CD8-positive, alpha-beta memory T cell (primary cell): Measurements from ENCODE around the gene C1orf105. TPM values are rescaled to one million over a fixed set of nuclear protein-coding genes. Genes with fewer than 3 reads are reported as not detected.

Experiments used
- CTCF ChIA-PET: fragments of 350-600 bp; sonication (Branson Sonifier 250); formaldehyde crosslinking; loops from one replicate; lab custom pipeline; 2021; ENCODE audit warnings: antibody characterized with exemption; lab: Charles Lee
- POLR2A ChIA-PET: fragments of 350-600 bp; sonication (Branson Sonifier 250); formaldehyde crosslinking; loops from one replicate; lab custom pipeline; 2021; ENCODE audit warnings: antibody characterized with exemption; lab: Charles Lee
- DNase-seq, 5 donors: peaks; one replicate each; pipeline versions ENCODE4 v3.0.0 to v3.0.0-alpha.2; 2020 to 2022; ENCODE audit warnings: mixed read lengths in 1 of 5
- H3K27ac ChIP-seq: one replicate; pipeline ENCODE4 v1.7.0; 2013; ENCODE audit warnings: low read depth, mild to moderate bottlenecking, low read length, moderate library complexity
- H3K27me3 ChIP-seq: 2 replicates; pipeline ENCODE4 v1.7.0; 2013; ENCODE audit warnings: low read length, mild to moderate bottlenecking; ENCODE audit not compliant: insufficient read depth, poor library complexity, severe bottlenecking
- H3K36me3 ChIP-seq: 2 replicates; pipeline ENCODE4 v1.7.0; 2013; ENCODE audit warnings: mild to moderate bottlenecking, low read length, moderate library complexity; ENCODE audit not compliant: insufficient read depth
- H3K4me1 ChIP-seq: 2 replicates; pipeline ENCODE4 v1.7.0; 2013; ENCODE audit warnings: mild to moderate bottlenecking, low read length, moderate library complexity; ENCODE audit not compliant: insufficient read depth
- H3K4me3 ChIP-seq: 2 replicates; pipeline ENCODE4 v1.7.0; 2013; ENCODE audit warnings: mild to moderate bottlenecking, low read length
- H3K9me3 ChIP-seq: 2 replicates; pipeline ENCODE4 v1.7.0; 2013; ENCODE audit warnings: mild to moderate bottlenecking, low read length
- H3K27ac Mint-ChIP-seq, 8 donors: one replicate each; pipeline ENCODE4 v1.8.0; 2020 to 2021; ENCODE audit warnings: mixed read lengths in 8 of 8, mild to moderate bottlenecking in 6 of 8, inconsistent platforms in 3 of 8, moderate library complexity in 3 of 8
- H3K27me3 Mint-ChIP-seq, 2 donors: one replicate each; pipeline ENCODE4 v1.8.0; 2020 to 2021; ENCODE audit warnings: mixed read lengths in 2 of 2, mild to moderate bottlenecking in 1 of 2, moderate library complexity in 1 of 2
- H3K36me3 Mint-ChIP-seq, 3 donors: one replicate each; pipeline ENCODE4 v1.8.0; 2020 to 2021; ENCODE audit warnings: mixed read lengths in 3 of 3, inconsistent platforms in 1 of 3, mild to moderate bottlenecking in 1 of 3
- H3K4me1 Mint-ChIP-seq, 3 donors: one replicate each; pipeline ENCODE4 v1.8.0; 2020 to 2021; ENCODE audit warnings: mixed read lengths in 3 of 3, inconsistent platforms in 1 of 3, mild to moderate bottlenecking in 1 of 3
- H3K4me3 Mint-ChIP-seq, 7 donors: one replicate each; pipeline ENCODE4 v1.8.0; 2020 to 2021; ENCODE audit warnings: mixed read lengths in 7 of 7, mild to moderate bottlenecking in 6 of 7, moderate library complexity in 4 of 7, inconsistent platforms in 2 of 7
- H3K9me3 Mint-ChIP-seq, 5 donors: one replicate each; pipeline ENCODE4 v1.8.0; 2020 to 2022; ENCODE audit warnings: mixed read lengths in 5 of 5, mild to moderate bottlenecking in 3 of 5, moderate library complexity in 2 of 5, inconsistent platforms in 1 of 5
- polyA plus RNA-seq: library from polyadenylated mRNA; unstranded; fragments of 300-500 nt; fragmentation: Illumina TruSeq; gene quantifications from one replicate; pipeline ENCODE4 v1.2.3, GENCODE V29; 2021
- total RNA-seq, 2 experiments: library from RNA; stranded (reverse); gene quantifications; one replicate each; pipeline ENCODE4 v1.2.3, GENCODE V29; 2021

Gene C1orf105
- total and polyA plus RNA-seq, 3 experiments from 2014 or later: not detected

DNA sequence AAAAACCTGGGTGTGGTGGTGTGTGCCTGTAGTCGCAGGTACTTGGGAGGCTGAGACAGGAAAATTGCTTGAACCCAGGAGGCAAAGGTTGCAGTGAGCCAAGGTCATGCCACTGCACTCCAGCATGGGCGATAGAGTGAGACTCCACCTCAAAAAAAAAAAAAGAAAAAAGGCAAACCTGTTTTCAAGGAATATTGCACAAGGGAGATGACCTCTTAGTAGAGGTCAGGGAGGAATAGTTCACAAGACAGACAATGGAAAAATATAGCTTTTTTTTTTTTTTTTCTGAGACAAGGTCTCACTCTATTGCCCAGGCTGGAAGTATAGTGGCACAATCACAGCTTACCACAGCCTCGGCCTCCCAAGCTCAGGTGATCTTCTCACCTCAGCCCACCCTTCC lies 90.0 kb downstream of the C1orf105 start:
- H3K27ac Mint-ChIP-seq: no peak overlapping the region
- no peak overlapping the region for H3K4me3 Mint-ChIP-seq
- Histone ChIP-seq H3K36me3 (no peaks in the 10 kb centered on the region), H3K9me3 (no peaks in the 10 kb centered on the region), H3K4me1 (no peaks in the 10 kb centered on the region), H3K27ac (no peak overlapping the region), H3K27me3 (no peaks in the 10 kb centered on the region), H3K4me3 (no peak overlapping the region)
- DNase-seq: no peak
- H3K4me1 Mint-ChIP-seq: no peaks in the 10 kb centered on the region
- CTCF ChIA-PET: interaction anchor here (1.4 kb wide), 1 partner anchor 17 kb away, joined by 3 read pairs; no protein-coding TSS in a partner anchor
- peaks cover 0 to 3% (median 2%) of the 10 kb centered on the region in 3 donors for H3K36me3 Mint-ChIP-seq
- no peaks in the 10 kb centered on the region for H3K9me3 Mint-ChIP-seq
- POLR2A ChIA-PET: interaction anchor here (0.6 kb wide), 1 partner anchor 476 kb away, joined by 3 read pairs; no protein-coding TSS in a partner anchor
- H3K27me3 Mint-ChIP-seq: peaks cover 2 to 6% of the 10 kb centered on the region in 2 donors

DNA sequence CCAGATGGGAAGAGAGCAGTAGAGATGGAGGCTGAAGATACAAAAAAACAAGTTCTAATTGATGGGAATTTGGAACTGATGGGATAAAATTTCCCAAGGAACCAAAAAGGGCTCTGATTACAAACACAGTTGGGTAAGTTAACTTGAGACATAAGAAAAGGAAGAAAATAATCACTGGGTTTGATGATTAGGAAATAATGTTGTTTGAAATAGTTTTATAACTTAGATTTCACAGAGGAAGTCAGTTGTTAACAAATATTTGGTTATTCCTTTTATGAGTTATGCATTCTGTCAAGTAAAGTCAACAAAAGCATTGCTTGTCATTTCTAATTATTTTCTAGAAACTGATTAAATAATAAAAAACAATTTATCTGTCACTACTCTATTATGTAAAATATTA lies 92.1 kb downstream of the C1orf105 start:
- ChIA-PET CTCF (no interaction called here), POLR2A (no interaction called here)
- no peak for DNase-seq
- H3K4me1 ChIP-seq: no peaks in the 10 kb centered on the region
- no peaks in the 10 kb centered on the region for H3K9me3 ChIP-seq
- peaks cover 0 to 6% of the 10 kb centered on the region in 2 donors for H3K27me3 Mint-ChIP-seq
- H3K4me3 ChIP-seq: no peak overlapping the region
- no peak overlapping the region for H3K27ac ChIP-seq
- no peak overlapping the region for H3K27ac Mint-ChIP-seq
- H3K9me3 Mint-ChIP-seq: no peaks in the 10 kb centered on the region
- H3K36me3 ChIP-seq: no peaks in the 10 kb centered on the region
- no peaks in the 10 kb centered on the region for H3K4me1 Mint-ChIP-seq
- H3K36me3 Mint-ChIP-seq: peaks cover 0 to 3% (median 2%) of the 10 kb centered on the region in 3 donors
- H3K4me3 Mint-ChIP-seq: no peak overlapping the region
- H3K27me3 ChIP-seq: no peaks in the 10 kb centered on the region

DNA sequence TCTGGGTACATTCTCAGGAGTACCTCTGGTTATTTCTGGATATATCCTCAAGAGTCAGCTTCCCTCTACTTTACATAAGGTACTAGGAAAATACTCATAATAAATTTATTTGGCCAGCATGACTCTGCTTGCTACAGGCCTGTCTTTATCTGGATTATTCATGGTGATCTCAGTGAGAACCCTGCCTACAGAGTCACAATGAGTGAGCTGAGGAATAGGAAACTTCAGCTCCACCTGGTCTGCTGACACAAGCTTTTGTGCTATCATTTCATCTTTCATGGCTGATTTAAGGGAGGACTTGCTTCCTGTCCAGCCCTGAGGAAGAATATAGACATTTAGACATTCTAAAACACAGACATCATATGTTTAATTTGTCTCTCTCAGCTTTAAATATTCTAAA lies 93.0 kb downstream of the C1orf105 start:
- DNase-seq: no peak
- H3K36me3 Mint-ChIP-seq: peaks cover 0 to 3% (median 2%) of the 10 kb centered on the region in 3 donors
- Histone ChIP-seq H3K36me3 (no peaks in the 10 kb centered on the region), H3K27me3 (no peaks in the 10 kb centered on the region), H3K4me1 (no peaks in the 10 kb centered on the region), H3K4me3 (no peak overlapping the region), H3K9me3 (no peaks in the 10 kb centered on the region), H3K27ac (no peak overlapping the region)
- no peak overlapping the region for H3K27ac Mint-ChIP-seq
- no peaks in the 10 kb centered on the region for H3K4me1 Mint-ChIP-seq
- H3K9me3 Mint-ChIP-seq: no peaks in the 10 kb centered on the region
- ChIA-PET POLR2A (interaction anchor here (0.8 kb wide), 1 partner anchor 17 kb away, joined by 3 read pairs; no protein-coding TSS in a partner anchor), CTCF (no interaction called here)
- no peak overlapping the region for H3K4me3 Mint-ChIP-seq
- H3K27me3 Mint-ChIP-seq: peaks cover 0 to 2% of the 10 kb centered on the region in 2 donors

DNA sequence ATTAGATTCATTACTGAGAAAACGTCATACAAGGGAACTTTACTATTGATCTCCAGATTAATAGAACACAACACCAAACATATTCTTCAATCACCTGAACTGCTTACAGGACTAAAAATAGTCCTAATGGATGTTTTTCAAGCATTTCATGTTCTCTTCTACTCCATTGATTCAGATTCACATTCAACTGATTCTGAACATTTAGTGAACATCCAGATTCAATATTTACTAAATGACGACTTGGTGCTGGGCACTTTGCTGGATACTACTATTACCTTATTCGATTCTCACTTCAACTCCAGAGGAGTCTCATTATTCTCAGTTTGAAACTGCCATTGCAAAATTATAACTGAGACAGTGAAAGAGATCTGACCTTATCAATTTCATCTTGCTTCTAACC lies 93.6 kb downstream of the C1orf105 start:
- ChIA-PET CTCF (no interaction called here), POLR2A (interaction anchor here (0.8 kb wide), 1 partner anchor 17 kb away, joined by 3 read pairs; no protein-coding TSS in a partner anchor)
- no peak for DNase-seq
- Histone ChIP-seq H3K27me3 (no peaks in the 10 kb centered on the region), H3K36me3 (no peaks in the 10 kb centered on the region), H3K9me3 (no peaks in the 10 kb centered on the region), H3K4me3 (no peak overlapping the region), H3K27ac (no peak overlapping the region), H3K4me1 (no peaks in the 10 kb centered on the region)
- no peaks in the 10 kb centered on the region for H3K4me1 Mint-ChIP-seq
- H3K9me3 Mint-ChIP-seq: no peaks in the 10 kb centered on the region
- H3K4me3 Mint-ChIP-seq: no peak overlapping the region
- H3K27me3 Mint-ChIP-seq: no peaks in the 10 kb centered on the region
- peaks cover 0 to 3% (median 2%) of the 10 kb centered on the region in 3 donors for H3K36me3 Mint-ChIP-seq
- no peak overlapping the region for H3K27ac Mint-ChIP-seq

DNA sequence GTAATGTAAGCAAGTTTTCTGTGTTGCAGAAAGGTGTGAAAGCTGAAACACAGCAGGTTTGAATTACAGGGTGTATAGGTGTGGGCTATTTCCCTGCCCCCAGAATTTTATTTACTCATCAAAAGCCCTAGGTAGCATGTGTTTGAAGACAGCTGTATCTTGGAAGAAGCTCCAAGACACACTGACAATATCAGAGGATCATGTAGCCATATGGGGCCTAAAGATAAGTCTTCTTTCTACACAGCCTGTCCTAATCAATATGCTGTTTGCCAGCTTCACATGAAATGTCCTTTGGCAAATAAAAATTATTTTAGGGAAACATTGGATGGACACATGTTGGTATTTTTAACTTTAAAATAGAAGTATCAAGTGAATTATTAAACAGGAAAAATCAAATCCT lies 95.0 kb downstream of the C1orf105 start:
- H3K27me3 Mint-ChIP-seq: no peaks in the 10 kb centered on the region
- H3K27ac ChIP-seq: no peak overlapping the region
- no peak overlapping the region for H3K4me3 ChIP-seq
- no peaks in the 10 kb centered on the region for H3K27me3 ChIP-seq
- H3K36me3 Mint-ChIP-seq: no peaks in the 10 kb centered on the region
- H3K9me3 ChIP-seq: no peaks in the 10 kb centered on the region
- H3K27ac Mint-ChIP-seq: no peak overlapping the region
- no peak for DNase-seq
- H3K36me3 ChIP-seq: no peaks in the 10 kb centered on the region
- ChIA-PET POLR2A (no interaction called here), CTCF (no interaction called here)
- no peaks in the 10 kb centered on the region for H3K4me1 ChIP-seq
- no peaks in the 10 kb centered on the region for H3K9me3 Mint-ChIP-seq
- no peak overlapping the region for H3K4me3 Mint-ChIP-seq
- H3K4me1 Mint-ChIP-seq: no peaks in the 10 kb centered on the region

DNA sequence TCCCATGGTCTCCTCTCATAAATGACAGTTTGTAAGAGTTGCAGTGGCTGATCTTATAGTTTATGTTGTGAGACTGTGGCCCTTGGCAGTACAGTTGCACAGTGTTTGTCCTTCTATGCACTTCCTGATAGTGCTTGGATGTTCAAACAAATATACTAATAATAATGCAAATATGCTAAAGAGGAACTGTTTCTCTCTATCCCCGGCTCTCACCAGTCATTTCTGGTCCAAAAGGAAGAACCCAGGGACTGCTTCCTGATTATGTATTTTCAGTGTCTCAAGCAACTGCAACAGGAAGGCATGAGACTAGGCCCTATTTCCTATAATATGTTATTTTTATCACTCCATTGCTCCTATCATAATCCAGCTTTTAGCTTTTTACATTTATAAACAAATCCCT lies 95.4 kb downstream of the C1orf105 start:
- Histone ChIP-seq H3K4me3 (no peak overlapping the region), H3K27me3 (no peaks in the 10 kb centered on the region), H3K9me3 (no peaks in the 10 kb centered on the region), H3K27ac (no peak overlapping the region), H3K36me3 (no peaks in the 10 kb centered on the region), H3K4me1 (no peaks in the 10 kb centered on the region)
- no peaks in the 10 kb centered on the region for H3K9me3 Mint-ChIP-seq
- H3K27ac Mint-ChIP-seq: no peak overlapping the region
- H3K4me1 Mint-ChIP-seq: no peaks in the 10 kb centered on the region
- ChIA-PET CTCF (no interaction called here), POLR2A (no interaction called here)
- no peak overlapping the region for H3K4me3 Mint-ChIP-seq
- no peak for DNase-seq
- H3K36me3 Mint-ChIP-seq: no peaks in the 10 kb centered on the region
- H3K27me3 Mint-ChIP-seq: no peaks in the 10 kb centered on the region

DNA sequence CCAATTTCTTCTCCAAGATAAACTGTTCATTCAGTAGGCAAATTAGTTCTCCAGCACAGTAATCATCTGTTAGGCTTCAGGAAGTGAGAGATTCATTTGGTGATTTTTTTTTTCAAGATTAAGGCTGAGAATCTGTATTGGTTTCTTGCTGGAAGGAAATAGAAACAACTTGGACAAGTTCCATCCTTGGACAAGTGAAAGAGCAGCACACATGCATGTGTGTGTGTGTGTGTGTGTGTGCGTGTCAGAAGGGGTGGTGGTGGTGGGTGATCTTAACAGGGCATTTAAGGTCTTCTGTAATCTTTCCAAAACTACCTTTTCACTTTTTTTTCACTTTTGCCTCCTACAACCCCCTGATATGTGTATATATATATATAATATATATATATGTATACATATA lies 96.6 kb downstream of the C1orf105 start:
- H3K9me3 Mint-ChIP-seq: no peaks in the 10 kb centered on the region
- no peak overlapping the region for H3K27ac ChIP-seq
- no peaks in the 10 kb centered on the region for H3K9me3 ChIP-seq
- no peak overlapping the region for H3K4me3 ChIP-seq
- no peak for DNase-seq
- H3K27ac Mint-ChIP-seq: no peak overlapping the region
- no peaks in the 10 kb centered on the region for H3K4me1 ChIP-seq
- H3K27me3 Mint-ChIP-seq: no peaks in the 10 kb centered on the region
- H3K27me3 ChIP-seq: no peaks in the 10 kb centered on the region
- POLR2A ChIA-PET: no interaction called here
- H3K36me3 ChIP-seq: no peaks in the 10 kb centered on the region
- no peaks in the 10 kb centered on the region for H3K4me1 Mint-ChIP-seq
- H3K4me3 Mint-ChIP-seq: no peak overlapping the region
- no peaks in the 10 kb centered on the region for H3K36me3 Mint-ChIP-seq
- CTCF ChIA-PET: no interaction called here

DNA sequence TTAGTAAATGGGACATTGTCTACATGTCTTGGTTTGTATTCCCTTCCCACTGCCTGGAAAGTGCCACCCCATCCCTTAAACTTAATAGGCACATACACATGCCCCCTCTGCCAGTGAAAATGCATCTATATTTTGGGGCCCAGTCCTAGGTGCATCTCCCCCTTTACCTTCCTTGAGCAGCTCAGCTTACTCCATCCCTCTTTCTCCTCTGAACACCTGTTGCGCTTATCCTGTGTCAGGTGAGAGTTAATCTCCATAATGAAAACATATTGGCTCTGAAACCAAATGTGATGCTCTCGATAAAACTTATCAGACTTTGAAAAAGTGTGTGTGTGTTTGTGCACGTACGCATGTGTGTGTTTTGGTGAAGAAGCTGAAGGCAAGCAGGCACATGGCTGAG lies 97.1 kb downstream of the C1orf105 start:
- DNase-seq: no peak
- Mint-ChIP-seq H3K27me3 (no peaks in the 10 kb centered on the region), H3K27ac (no peak overlapping the region), H3K9me3 (no peaks in the 10 kb centered on the region), H3K4me1 (no peaks in the 10 kb centered on the region), H3K4me3 (no peak overlapping the region), H3K36me3 (no peaks in the 10 kb centered on the region)
- no peak overlapping the region for H3K4me3 ChIP-seq
- CTCF ChIA-PET: interaction anchor here (1.7 kb wide), 1 partner anchor 15 kb away, joined by 5 read pairs; the partner anchor contains the start of gene SUCO
- POLR2A ChIA-PET: no interaction called here
- H3K36me3 ChIP-seq: no peaks in the 10 kb centered on the region
- no peaks in the 10 kb centered on the region for H3K27me3 ChIP-seq
- no peaks in the 10 kb centered on the region for H3K4me1 ChIP-seq
- H3K9me3 ChIP-seq: no peaks in the 10 kb centered on the region
- no peak overlapping the region for H3K27ac ChIP-seq
